Measurements from ENCODE around the gene RBMS3.

- TF ChIP-seq, protein P1, sequence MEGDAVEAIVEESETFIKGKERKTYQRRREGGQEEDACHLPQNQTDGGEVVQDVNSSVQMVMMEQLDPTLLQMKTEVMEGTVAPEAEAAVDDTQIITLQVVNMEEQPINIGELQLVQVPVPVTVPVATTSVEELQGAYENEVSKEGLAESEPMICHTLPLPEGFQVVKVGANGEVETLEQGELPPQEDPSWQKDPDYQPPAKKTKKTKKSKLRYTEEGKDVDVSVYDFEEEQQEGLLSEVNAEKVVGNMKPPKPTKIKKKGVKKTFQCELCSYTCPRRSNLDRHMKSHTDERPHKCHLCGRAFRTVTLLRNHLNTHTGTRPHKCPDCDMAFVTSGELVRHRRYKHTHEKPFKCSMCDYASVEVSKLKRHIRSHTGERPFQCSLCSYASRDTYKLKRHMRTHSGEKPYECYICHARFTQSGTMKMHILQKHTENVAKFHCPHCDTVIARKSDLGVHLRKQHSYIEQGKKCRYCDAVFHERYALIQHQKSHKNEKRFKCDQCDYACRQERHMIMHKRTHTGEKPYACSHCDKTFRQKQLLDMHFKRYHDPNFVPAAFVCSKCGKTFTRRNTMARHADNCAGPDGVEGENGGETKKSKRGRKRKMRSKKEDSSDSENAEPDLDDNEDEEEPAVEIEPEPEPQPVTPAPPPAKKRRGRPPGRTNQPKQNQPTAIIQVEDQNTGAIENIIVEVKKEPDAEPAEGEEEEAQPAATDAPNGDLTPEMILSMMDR (conservative IDR thresholded peaks at IDR 0.05; ENCODE audit: low read depth, low read length), result no peak
- TF ChIP-seq EZH2 (IDR thresholded peaks at IDR 0.05; ENCODE audit: borderline replicate concordance, low read depth, low read length, poor library complexity, severe bottlenecking), result no peak
Measured at GRCh38 chr3:29827756-29828155, 546.9 kb downstream of the RBMS3 start.

Measured in A673 (cell line).